HepG2 (cell line): Measurements from ENCODE around the gene QRICH2. TPM values are rescaled to one million over a fixed set of nuclear protein-coding genes. Genes with fewer than 3 reads are reported as not detected.

Source experiments
- ADNP ChIP-seq: sonication (generic); formaldehyde crosslinking; IDR thresholded peaks from 2 replicates; pipeline ENCODE4 v1.4.0; 2020; ENCODE audit warnings: missing genetic modification reagents
- EEA1 ChIP-seq: sonication (generic); formaldehyde crosslinking; IDR thresholded peaks from 2 replicates; pipeline ENCODE4 v1.5.1; 2020; ENCODE audit warnings: mild to moderate bottlenecking, missing genetic modification reagents, borderline replicate concordance
- ESRRA ChIP-seq: sonication (generic); formaldehyde crosslinking; IDR thresholded peaks from 2 replicates; pipeline ENCODE4 v1.5.1; 2020; ENCODE audit warnings: mild to moderate bottlenecking, low read depth, missing genetic modification reagents
- FLYWCH1 ChIP-seq: sonication (generic); formaldehyde crosslinking; IDR thresholded peaks from 2 replicates; pipeline ENCODE4 v1.8.1; 2023; ENCODE audit warnings: mild to moderate bottlenecking, missing genetic modification reagents
- FOXM1 ChIP-seq: sonication (generic); formaldehyde crosslinking; IDR thresholded peaks from 2 replicates; pipeline ENCODE4 v1.5.0; 2020; ENCODE audit warnings: missing genetic modification reagents
- MAFK ChIP-seq, 2 experiments: IDR thresholded peaks in 1 of 2; conservative IDR thresholded peaks in 1 of 2; 2 replicates each; pipeline ENCODE4 v1.6.1; 2011; ENCODE audit warnings: improper control_type of control experiment in 2 of 2, low read length in 2 of 2
- MXD1 ChIP-seq: sonication (generic); formaldehyde crosslinking; IDR thresholded peaks from 2 replicates; pipeline ENCODE4 v1.4.0; 2020; ENCODE audit warnings: mild to moderate bottlenecking, missing genetic modification reagents
- MXD4 ChIP-seq: IDR thresholded peaks from 2 replicates; pipeline ENCODE4 v1.6.1; 2016; ENCODE audit warnings: mild to moderate bottlenecking, missing biosample characterization, missing genetic modification reagents
- POLR2AphosphoS5 ChIP-seq: IDR thresholded peaks from 2 replicates; pipeline ENCODE4 v1.6.1; 2012; ENCODE audit warnings: low read depth, low read length
- PRDM4 ChIP-seq: sonication (generic); formaldehyde crosslinking; IDR thresholded peaks from 2 replicates; pipeline ENCODE4 v1.9.0; 2021; ENCODE audit warnings: missing genetic modification reagents, borderline replicate concordance
- RAD51 ChIP-seq: fragments of 450-650 bp; IDR thresholded peaks from 2 replicates; pipeline ENCODE4 v1.6.1; 2016; ENCODE audit warnings: borderline replicate concordance
- TFDP2 ChIP-seq: sonication (generic); formaldehyde crosslinking; IDR thresholded peaks from 2 replicates; pipeline ENCODE4 v1.4.0; 2020; ENCODE audit warnings: missing genetic modification reagents
- ZNF143 ChIP-seq: sonication (generic); formaldehyde crosslinking; IDR thresholded peaks from 2 replicates; pipeline ENCODE4 v1.4.0; 2020; ENCODE audit warnings: missing genetic modification reagents
- ZNF224 ChIP-seq: sonication (generic); formaldehyde crosslinking; IDR thresholded peaks from 2 replicates; pipeline ENCODE4 v1.5.0; 2020; ENCODE audit warnings: mild to moderate bottlenecking, missing genetic modification reagents
- ZNF30 ChIP-seq: sonication (generic); formaldehyde crosslinking; IDR thresholded peaks from 2 replicates; pipeline ENCODE4 v1.5.0; 2020; ENCODE audit warnings: mild to moderate bottlenecking, missing genetic modification reagents
- ZNF563 ChIP-seq: sonication (generic); formaldehyde crosslinking; IDR thresholded peaks from 2 replicates; pipeline ENCODE4 v1.8.0; 2022; ENCODE audit warnings: mild to moderate bottlenecking, moderate library complexity, missing genetic modification reagents
- ZNF646 ChIP-seq: sonication (generic); formaldehyde crosslinking; IDR thresholded peaks from 2 replicates; pipeline ENCODE4 v1.9.0; 2021; ENCODE audit warnings: mild to moderate bottlenecking, missing genetic modification reagents
- ZNF749 ChIP-seq: sonication (generic); formaldehyde crosslinking; IDR thresholded peaks from 2 replicates; pipeline ENCODE4 v1.8.0; 2022; ENCODE audit warnings: mild to moderate bottlenecking, missing genetic modification reagents, moderate library complexity, borderline replicate concordance
- polyA plus RNA-seq, 8 experiments: library from polyadenylated mRNA; depleted of rRNA in 3 of 8; stranded (reverse) in 7 of 8; unstranded in 1 of 8; fragments of >200 nt; fragmentation: Illumina TruSeq in 4 of 8; extraction: Trizol in 4 of 8; gene quantifications; 2 replicates each; pipeline versions ENCODE4 v1.2.1 to v1.2.3, GENCODE V29; 2011 to 2016; ENCODE audit warnings: low read depth in 4 of 8, missing spikeins in 1 of 8, mixed read lengths in 1 of 8; ENCODE audit not compliant: insufficient read depth in 1 of 8
- total RNA-seq, 5 experiments: library from RNA; depleted of rRNA; stranded (reverse); fragments of >200 nt; fragmentation: Illumina TruSeq; extraction: Trizol; gene quantifications; 2 replicates each; pipeline ENCODE4 v1.2.3, GENCODE V29; 2016; ENCODE audit warnings: low read depth in 1 of 5

QRICH2 gene
- total and polyA plus RNA-seq, 2 of the 13 experiments (the other 11 are each of a cell fraction or from before 2014, with no cell fraction given) = 3.7 to 5.7 TPM

- TF ChIP-seq TFDP2 (CRISPR knock-in tag) = no peak
- no peak for TF ChIP-seq MXD1 (CRISPR knock-in tag)
- no peak for TF ChIP-seq RAD51
- no peak for TF ChIP-seq ADNP (CRISPR knock-in tag)
- TF ChIP-seq ZNF143 (CRISPR knock-in tag) = no peak
- no peak; the same call in 1 of the 2 replicates for TF ChIP-seq MXD4
- no peak; the same call in 1 of the 2 replicates for TF ChIP-seq ESRRA (CRISPR knock-in tag)
- no peak for TF ChIP-seq ZNF749
- TF ChIP-seq PRDM4 (CRISPR knock-in tag) = no peak
- TF ChIP-seq FOXM1 (CRISPR knock-in tag) = no peak
- no peak for TF ChIP-seq EEA1 (CRISPR knock-in tag)
- peak; percentile 60; the same call in 1 of the 2 replicates for TF ChIP-seq ZNF646 (CRISPR knock-in tag)
- TF ChIP-seq ZNF224 (CRISPR knock-in tag) = no peak
- no peak for TF ChIP-seq ZNF563 (CRISPR knock-in tag)
- TF ChIP-seq POLR2AphosphoS5 = no peak
- peak; percentile 14 to 26; a peak in 1 of 4 replicates for TF ChIP-seq MAFK (conservative IDR thresholded peaks at IDR 0.05 in 1 of 2, IDR thresholded peaks at IDR 0.05 in 1 of 2; ENCODE audit: low read length in 2 of 2)
- TF ChIP-seq ZNF30 (CRISPR knock-in tag) = no peak
- TF ChIP-seq FLYWCH1 (CRISPR knock-in tag) = no peak; the same call in 1 of the 2 replicates
Measured at GRCh38 chr17:76252040-76252954, 55.8 kb downstream of the QRICH2 start (continued).
